GM21381 (cell line): ENCODE data around the gene SEPTIN14.
"Not testable (repeated sequence)": the region's sequence is repeated elsewhere in the genome, so short reads cannot be mapped to it uniquely, and the experiment has no call there.

Experiments
- ATAC-seq: cut with Tn5 transposase; IDR thresholded peaks from one replicate; pipeline ENCODE4 v1.9.1; 2021; ENCODE audit warnings: mild to moderate bottlenecking, moderate library complexity; ENCODE audit not compliant: unreplicated experiment

Gene SEPTIN14

DNA sequence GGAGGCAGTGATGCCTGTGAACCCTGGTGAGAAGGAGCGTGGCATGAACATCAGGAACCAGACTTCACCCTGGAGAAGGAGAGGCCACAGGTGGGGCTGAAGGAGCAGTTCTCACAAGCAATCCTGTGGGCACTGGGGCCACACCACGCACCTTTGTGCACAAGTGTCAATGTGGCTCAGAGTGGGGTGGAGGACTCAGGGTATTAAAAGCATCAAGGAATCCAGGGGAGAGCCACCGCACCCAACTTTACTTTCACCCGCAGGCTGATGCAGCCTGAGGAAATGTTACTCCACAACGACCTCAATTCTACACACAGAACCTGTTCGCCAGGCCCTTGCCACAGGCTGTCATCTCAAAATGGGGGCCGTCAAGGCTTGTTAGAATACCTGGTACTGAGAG is 77.1 kb downstream of the SEPTIN14 start:
- not testable (repeated sequence) for ATAC-seq

DNA sequence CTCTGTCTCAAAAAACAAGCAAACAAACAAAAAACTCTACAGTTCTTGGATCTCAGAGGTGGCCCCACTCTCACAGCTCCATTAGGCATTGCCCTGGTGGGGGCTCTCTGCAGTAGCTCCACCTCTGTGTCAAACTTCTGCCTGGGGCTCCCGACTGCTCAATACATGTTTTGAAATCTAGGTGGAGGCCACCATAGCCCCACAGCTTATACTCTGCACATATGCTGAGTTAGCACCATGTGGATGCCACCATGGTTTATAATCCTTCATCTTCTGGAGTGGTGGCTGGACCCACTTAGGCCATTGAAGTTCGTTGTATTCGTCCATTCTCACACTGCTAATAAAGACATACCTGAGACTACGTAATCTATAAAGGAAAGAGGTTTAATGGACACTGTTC is 78.4 kb downstream of the SEPTIN14 start:
- ATAC-seq = no peak

DNA sequence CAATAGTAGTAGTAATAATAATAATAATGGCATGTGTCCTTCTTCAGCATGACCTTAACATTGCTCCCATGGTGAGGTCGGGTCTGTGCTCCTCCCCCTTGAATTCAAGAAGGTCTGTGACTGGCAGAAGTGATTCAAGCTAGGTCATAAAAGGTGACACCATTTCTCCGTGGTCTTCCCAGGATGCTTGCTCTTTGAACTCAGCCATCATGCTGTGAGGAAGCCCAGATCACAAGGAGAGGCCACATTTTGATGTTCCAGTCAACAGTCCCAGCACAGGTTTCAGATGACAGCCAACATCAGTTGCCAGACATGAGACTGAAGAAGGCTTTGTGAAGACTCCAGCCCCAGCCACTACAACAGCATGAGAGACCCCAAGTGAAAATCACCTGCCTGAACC is 83.9 kb downstream of the SEPTIN14 start:
- no peak for ATAC-seq

DNA sequence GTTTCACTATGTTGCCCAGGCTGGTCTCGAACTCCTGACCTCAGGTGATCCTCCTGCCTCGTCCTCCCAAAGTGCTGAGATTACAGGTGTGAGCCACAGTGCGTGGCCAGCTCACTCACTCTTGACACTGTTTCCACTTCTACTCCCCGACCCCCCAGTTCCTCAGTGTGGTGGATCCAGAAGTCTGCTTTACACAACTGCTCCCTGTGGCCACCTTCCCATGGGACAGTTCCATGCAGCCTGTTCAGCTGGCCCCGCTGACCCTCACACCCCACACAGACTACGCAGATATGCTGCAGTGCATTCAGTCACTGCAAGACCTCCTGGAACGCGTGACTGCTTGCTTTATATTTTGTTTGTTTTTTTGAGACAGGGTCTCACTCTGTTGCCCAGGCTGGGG is 86.4 kb downstream of the SEPTIN14 start:
- ATAC-seq = no peak

DNA sequence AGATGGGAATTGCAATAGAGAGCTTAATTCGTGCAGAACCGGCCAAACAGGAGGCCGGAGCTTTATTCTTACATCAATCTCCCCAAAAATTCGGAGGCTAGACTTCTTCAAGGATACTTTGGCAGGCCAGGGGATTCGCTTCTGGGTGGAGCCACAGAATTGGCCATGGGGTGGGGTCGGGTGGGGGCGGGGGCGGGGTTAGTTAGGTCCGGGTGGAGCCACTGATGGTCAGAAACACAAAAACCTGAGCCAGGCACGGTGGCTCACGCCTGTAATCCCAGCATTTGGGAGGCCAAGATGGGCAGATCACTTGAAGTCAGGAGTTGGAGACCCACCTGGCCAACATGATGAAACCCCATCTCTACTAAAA is 87.5 kb downstream of the SEPTIN14 start:
- no peak for ATAC-seq

DNA sequence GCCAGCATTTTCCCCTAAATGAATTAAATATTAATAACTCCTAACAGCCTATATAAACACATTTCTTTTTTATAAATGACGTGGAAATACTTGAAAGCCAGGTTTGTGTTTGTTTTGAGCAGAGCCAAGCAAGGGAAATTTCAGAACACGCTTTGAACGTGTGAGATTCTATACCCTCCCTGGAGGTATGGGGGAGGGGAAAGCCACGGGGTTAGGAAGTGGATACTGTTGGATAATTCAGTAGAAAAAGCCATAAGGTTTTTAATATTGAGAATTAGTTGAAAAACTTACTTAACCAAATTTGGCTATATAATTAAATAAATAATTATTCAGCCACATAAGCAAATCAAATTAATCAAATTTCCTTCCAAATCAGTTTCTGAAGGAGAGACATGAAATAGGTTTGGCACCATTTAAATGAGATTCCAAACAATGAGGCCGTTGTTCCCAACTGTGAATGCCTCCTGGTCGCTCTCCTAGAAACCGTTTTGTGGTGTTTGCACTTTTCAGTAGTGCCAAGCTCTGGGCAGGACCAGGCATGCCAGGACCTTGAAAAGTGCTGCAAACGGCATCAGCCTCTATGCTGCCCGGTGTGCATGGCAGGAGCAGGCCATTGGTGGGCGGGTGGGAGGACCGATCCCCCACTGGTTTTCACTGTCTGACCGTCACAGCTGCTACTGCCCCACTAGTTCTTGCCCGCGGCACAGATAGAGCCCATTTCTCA is 88.1 kb downstream of the SEPTIN14 start:
- ATAC-seq = no peak

DNA sequence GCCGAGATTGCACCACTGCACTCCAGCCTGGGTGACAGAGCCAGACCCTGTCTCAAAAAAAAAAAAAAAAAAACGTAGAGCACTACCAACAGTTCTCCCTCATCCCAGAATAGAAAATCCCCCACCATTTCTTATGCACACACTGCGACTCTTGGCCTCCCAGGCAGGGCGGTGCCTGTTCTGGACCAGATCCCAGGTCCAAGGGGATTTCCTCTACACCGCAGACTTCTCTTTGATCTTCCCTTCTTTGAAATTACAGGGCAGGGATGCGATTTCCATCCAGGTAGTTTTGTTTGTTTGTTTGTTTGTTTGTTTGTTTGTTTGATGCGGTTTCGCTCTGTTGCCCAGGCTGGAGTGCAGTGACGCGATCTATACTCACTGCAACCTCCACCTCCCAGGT is 91.8 kb downstream of the SEPTIN14 start:
- ATAC-seq = no peak

DNA sequence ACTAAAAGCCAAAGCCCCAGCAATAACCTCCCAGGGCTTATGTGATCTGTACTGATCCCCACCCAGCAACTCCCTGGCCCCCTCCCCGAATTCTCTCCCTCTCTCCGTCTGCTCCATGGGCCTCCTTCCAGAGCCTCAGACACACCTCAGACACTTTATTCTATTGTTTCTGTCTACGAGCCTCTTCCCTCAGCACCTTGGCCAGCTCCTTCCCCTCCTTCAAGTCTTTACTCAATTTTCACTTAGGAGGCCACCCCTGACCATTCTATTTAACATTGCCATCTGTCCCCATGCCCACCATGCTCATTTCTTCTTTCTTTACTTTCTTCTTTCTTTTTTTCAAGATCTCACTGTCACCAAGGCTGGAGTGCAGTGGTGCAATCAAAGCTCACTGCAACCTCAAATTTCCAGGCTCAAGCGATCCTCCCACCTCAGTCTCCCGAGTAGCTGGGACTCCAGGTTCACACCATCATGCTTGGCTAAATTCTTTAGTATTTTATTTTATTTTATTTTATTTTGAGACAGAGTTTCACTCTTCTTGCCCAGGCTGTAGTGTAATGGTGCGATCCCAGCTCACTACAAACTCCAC is 109.2 kb downstream of the SEPTIN14 start:
- ATAC-seq = not testable (repeated sequence)

DNA sequence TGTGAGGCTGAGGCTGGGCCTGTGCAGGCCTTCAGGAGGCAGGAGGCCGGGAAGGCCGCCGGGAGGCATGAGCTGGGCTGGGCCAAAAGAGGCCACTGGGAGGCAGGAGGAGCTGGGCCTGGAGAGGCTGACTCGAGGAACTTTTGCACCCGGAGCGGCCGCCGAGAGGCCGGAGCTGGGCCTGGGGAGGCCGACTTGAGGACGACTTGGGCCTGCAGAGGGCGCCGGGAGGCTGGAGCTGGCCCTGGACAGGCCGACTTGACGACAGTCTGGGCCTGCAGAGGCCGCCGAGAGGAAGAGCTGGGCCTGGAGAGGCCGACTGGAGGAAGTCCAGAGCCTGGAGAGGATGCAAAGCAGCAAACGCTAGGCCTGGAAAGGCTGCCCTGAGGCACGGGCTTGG is 117.8 kb downstream of the SEPTIN14 start:
- not testable (repeated sequence) for ATAC-seq
